ENCODE results near the gene SHISA9. TPM values are rescaled to one million over a fixed set of nuclear protein-coding genes. Genes with fewer than 3 reads are reported as not detected.

SHISA9 gene
- total and polyA plus RNA-seq, 7 donors: 0.01 to 0.97 (median 0.07) TPM

- H3K4me3 ChIP-seq: no peak overlapping the region
- no peaks in the 10 kb centered on the region for H3K9me3 ChIP-seq
- no peaks in the 10 kb centered on the region for H3K36me3 ChIP-seq (ENCODE audit: insufficient read depth in 1 of 2, low read depth in 1 of 2)
- intact Hi-C loops (cut with DNase I): no loop called here
- DNase-seq: no peak
- no peak overlapping the region for H3K27ac ChIP-seq
- WGBS, 3 donors: 60 to 75% (median 70%) methylated on average over 2 of the region's 2 CpGs
- no peak for ATAC-seq
- H3K4me1 ChIP-seq: no peaks in the 10 kb centered on the region
- TF ChIP-seq, protein P1, sequence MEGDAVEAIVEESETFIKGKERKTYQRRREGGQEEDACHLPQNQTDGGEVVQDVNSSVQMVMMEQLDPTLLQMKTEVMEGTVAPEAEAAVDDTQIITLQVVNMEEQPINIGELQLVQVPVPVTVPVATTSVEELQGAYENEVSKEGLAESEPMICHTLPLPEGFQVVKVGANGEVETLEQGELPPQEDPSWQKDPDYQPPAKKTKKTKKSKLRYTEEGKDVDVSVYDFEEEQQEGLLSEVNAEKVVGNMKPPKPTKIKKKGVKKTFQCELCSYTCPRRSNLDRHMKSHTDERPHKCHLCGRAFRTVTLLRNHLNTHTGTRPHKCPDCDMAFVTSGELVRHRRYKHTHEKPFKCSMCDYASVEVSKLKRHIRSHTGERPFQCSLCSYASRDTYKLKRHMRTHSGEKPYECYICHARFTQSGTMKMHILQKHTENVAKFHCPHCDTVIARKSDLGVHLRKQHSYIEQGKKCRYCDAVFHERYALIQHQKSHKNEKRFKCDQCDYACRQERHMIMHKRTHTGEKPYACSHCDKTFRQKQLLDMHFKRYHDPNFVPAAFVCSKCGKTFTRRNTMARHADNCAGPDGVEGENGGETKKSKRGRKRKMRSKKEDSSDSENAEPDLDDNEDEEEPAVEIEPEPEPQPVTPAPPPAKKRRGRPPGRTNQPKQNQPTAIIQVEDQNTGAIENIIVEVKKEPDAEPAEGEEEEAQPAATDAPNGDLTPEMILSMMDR (IDR thresholded peaks at IDR 0.05): no peak
- H3K27me3 ChIP-seq (ENCODE audit: insufficient read depth in 3 of 3, low read length in 2 of 3): no peaks in the 10 kb centered on the region
Measured at GRCh38 chr16:13098536-13098935, 197.1 kb downstream of the SHISA9 start.

DNA sequence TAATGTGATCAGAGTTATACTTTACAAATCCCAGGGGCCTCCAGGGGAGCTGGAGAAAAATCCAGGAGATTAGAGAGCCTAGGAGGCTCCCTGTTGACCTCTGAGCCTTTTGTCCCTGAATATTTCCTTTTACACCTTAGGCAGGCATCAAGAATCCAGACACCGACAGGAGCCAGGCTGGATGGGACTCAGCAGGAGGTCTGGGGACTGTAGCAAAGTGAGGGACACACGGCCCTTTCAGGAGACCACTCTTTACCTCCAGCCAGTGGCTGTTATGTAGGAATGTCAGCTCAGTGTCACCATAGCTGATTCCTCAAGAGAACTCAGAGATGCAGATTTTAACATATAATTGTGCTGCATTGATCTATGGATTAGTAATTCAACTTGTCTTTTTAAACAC, 198.4 kb downstream of the SHISA9 start:
- ATAC-seq: no peak
- TF ChIP-seq, protein P1 (IDR thresholded peaks at IDR 0.05): no peak
- no peak for DNase-seq
- no peaks in the 10 kb centered on the region for H3K4me1 ChIP-seq
- intact Hi-C loops (cut with DNase I): no loop called here
- 31 to 43% (median 36%) methylated on average over 2 of the region's 2 CpGs for WGBS, 3 donors
- no peaks in the 10 kb centered on the region for H3K36me3 ChIP-seq (ENCODE audit: insufficient read depth in 1 of 2, low read depth in 1 of 2)
- H3K27me3 ChIP-seq (ENCODE audit: insufficient read depth in 3 of 3, low read length in 2 of 3): no peaks in the 10 kb centered on the region
- no peak overlapping the region for H3K4me3 ChIP-seq
- peaks cover 4% of the 10 kb centered on the region for H3K9me3 ChIP-seq
- H3K27ac ChIP-seq: no peak overlapping the region

GRCh38 chr16:13100970-13101369, 199.6 kb downstream of the SHISA9 start:
- no peak for DNase-seq
- peaks cover 4% of the 10 kb centered on the region for H3K9me3 ChIP-seq
- H3K4me1 ChIP-seq: no peaks in the 10 kb centered on the region
- WGBS, 3 donors: 79 to 88% (median 80%) methylated on average over 6 of the region's 6 CpGs
- no peaks in the 10 kb centered on the region for H3K36me3 ChIP-seq (ENCODE audit: insufficient read depth in 1 of 2, low read depth in 1 of 2)
- intact Hi-C loops (cut with DNase I): no loop called here
- ATAC-seq: no peak
- H3K27ac ChIP-seq: no peak overlapping the region
- TF ChIP-seq, protein P1 (IDR thresholded peaks at IDR 0.05): no peak
- H3K4me3 ChIP-seq: no peak overlapping the region
- no peaks in the 10 kb centered on the region for H3K27me3 ChIP-seq (ENCODE audit: insufficient read depth in 3 of 3, low read length in 2 of 3)

DNA sequence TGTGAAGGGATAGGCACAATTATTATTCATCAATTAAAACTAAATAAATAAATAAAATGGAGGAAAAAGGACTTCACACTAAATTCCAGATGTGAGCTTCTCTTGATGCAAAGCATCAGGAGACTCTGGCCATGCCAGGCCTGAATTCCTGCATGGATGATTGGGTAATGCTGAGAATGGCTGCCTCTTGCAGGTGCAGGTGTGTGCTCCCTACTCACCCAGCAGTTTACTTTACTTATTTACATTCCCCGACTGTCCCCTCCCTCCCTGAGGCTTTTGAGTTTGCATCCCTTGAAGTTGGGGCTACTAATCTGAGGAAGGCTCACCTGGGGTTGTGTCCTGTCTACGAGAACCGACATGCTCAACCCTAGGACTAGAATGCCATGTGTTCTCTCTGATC, 200.4 kb downstream of the SHISA9 start:
- TF ChIP-seq, protein P1 (IDR thresholded peaks at IDR 0.05): no peak
- no peak for DNase-seq
- 75 to 78% (median 78%) methylated on average over 3 of the region's 3 CpGs for WGBS, 3 donors

GRCh38 chr16:13102401-13102800, 201.0 kb downstream of the SHISA9 start:
- whole genome bisulfite sequencing, 3 donors: 31 to 39% (median 33%) methylated on average over 5 of the region's 5 CpGs
- TF ChIP-seq, protein P1 (IDR thresholded peaks at IDR 0.05): no peak
- H3K27ac ChIP-seq: no peak overlapping the region

More for the DNA sequence above, 200.4 kb downstream of the SHISA9 start:
- intact Hi-C loops (cut with DNase I): no loop called here
- Histone ChIP-seq H3K36me3 (ENCODE audit: insufficient read depth in 1 of 2, low read depth in 1 of 2) (no peaks in the 10 kb centered on the region), H3K4me3 (no peak overlapping the region), H3K4me1 (no peaks in the 10 kb centered on the region), H3K27ac (no peak overlapping the region), H3K9me3 (peaks cover 4% of the 10 kb centered on the region), H3K27me3 (ENCODE audit: insufficient read depth in 3 of 3, low read length in 2 of 3) (no peaks in the 10 kb centered on the region)
- no peak for ATAC-seq

More at GRCh38 chr16:13102401-13102800, 201.0 kb downstream of the SHISA9 start:
- H3K9me3 ChIP-seq: peaks cover 4% of the 10 kb centered on the region
- H3K36me3 ChIP-seq (ENCODE audit: insufficient read depth in 1 of 2, low read depth in 1 of 2): no peaks in the 10 kb centered on the region
- intact Hi-C loops (cut with DNase I): no loop called here
- DNase-seq: no peak
- H3K4me3 ChIP-seq: no peak overlapping the region
- no peaks in the 10 kb centered on the region for H3K27me3 ChIP-seq (ENCODE audit: insufficient read depth in 3 of 3, low read length in 2 of 3)
- no peak for ATAC-seq
- no peaks in the 10 kb centered on the region for H3K4me1 ChIP-seq
